HS-5 (cell line): ENCODE results near the gene DNAH14.

Source experiments
- DNase-seq: peaks from one replicate; pipeline ENCODE4 v3.0.0-alpha.2; 2012; ENCODE audit warnings: low read depth

Gene DNAH14

DNA sequence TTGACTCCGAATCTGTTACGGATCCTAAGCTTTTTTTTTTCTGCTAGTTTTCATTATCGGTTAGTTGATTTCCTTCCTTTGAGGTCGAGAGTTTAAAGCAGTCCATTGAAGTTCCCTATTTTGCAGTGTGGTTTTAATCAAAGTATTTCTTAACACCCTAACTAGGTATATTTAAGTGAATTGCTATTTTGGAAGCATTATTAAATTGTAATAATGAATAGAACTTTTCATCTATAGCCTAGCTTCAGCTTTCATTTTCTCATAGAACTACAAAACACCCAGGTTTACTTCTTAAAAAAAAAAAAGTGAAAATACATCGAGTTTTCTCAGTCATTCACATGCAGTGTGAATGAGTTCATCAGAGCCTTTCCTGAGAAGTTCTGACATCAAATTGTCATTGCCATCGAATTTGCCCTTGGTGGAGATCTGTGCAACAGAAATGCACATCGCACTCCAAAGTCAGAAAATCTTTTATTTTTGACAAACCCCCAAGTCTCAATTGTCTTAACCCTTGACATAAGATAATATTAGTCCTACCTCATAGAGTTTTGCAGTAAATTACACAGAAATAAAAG lies 499.5 kb downstream of the DNAH14 start:
- DNase-seq: no peak

- no peak for DNase-seq
Measured at GRCh38 chr1:225430301-225430700, 500.8 kb downstream of the DNAH14 start.

DNA sequence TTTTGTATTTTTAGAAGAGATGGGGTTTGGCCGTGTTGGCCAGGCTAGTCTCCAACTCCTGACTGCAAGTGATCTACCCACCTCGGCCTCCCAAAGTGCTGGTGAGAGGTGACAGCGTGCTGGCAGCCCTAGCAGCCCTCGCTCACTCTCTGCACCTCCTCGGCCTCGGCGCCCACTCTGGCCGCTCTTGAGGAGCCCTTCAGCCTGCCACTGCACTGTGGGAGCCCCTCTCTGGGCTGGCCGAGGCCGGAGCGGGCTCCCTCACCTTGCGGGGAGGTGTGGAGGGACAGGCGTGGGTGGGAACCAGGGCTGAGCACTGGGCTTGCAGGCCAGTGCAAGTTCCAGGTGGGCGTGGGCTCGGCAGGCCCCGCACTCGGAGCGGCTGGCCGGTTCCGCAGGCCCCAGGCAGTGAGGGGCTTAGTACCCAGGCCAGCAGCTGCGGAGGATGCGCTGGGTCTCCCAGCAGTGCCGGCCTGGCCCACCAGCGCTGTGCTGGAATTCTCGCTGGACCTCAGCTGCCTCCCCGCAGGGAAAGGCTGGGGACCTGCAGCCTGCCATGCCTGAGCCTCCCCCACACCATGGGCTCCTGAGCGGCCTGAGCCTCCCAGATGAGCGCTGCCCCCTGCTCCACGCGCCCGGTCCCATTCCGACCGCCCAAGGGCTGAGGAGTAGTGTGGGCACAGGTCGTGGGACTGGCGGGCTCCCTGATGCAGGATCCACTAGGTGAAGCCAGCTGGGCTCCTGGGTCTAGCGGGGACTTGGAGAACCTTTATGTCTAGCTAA lies 501.8 kb downstream of the DNAH14 start:
- DNase-seq: no peak

- DNase-seq: no peak
Measured at GRCh38 chr1:225434046-225434445, 504.6 kb downstream of the DNAH14 start.

DNA sequence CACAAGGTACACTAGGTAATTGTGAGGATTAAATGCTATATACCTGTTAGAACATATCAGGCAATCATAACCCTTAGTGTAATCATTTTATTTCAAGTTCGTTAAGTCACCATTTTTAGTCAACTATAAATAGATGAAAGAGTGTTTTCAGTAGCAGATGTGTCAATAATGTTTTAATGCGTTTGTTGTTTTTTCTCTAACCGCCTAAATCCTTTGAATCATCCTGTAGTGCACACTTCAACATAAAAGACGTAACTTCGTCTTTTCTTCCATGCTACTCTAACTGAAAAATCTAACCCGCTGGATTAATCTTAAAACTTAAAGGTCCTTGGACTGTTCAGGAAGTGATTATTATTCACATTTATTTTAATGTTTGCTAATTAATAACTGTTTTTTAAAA lies 505.6 kb downstream of the DNAH14 start:
- no peak for DNase-seq

- DNase-seq: no peak
Measured at GRCh38 chr1:225435487-225435886, 506.0 kb downstream of the DNAH14 start.

DNA sequence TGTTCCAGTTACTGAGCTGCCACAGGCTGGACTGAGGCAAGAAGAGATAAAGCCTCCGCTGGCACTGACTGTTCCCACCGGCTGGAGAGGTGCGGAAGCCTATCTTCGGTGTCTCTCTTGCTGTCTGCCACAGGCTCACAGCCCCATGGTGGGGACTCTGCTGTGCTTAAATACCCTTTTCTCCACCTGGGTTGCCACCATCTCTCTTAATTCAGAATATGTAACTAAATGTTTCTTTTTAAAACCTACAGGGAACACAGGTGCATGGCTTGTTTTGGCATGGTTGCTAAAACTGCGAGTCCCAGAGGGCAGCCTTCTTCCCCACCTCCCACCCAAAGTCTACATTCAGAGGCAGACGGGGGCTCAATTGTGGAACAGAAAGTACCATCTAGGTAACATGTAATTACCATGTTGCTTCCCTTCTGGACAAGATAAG lies 506.5 kb downstream of the DNAH14 start:
- no peak for DNase-seq

GRCh38 chr1:225437710-225438437 lies 508.4 kb downstream of the DNAH14 start:
- no peak for DNase-seq

GRCh38 chr1:225440380-225441221 lies 511.1 kb downstream of the DNAH14 start:
- no peak for DNase-seq

GRCh38 chr1:225441314-225442122 lies 512.0 kb downstream of the DNAH14 start:
- no peak for DNase-seq

GRCh38 chr1:225442123-225442505 lies 512.6 kb downstream of the DNAH14 start:
- DNase-seq: no peak

GRCh38 chr1:225445639-225446594 lies 516.4 kb downstream of the DNAH14 start:
- DNase-seq: no peak

- no peak for DNase-seq
Measured at GRCh38 chr1:225446595-225446960, 517.1 kb downstream of the DNAH14 start.

DNA sequence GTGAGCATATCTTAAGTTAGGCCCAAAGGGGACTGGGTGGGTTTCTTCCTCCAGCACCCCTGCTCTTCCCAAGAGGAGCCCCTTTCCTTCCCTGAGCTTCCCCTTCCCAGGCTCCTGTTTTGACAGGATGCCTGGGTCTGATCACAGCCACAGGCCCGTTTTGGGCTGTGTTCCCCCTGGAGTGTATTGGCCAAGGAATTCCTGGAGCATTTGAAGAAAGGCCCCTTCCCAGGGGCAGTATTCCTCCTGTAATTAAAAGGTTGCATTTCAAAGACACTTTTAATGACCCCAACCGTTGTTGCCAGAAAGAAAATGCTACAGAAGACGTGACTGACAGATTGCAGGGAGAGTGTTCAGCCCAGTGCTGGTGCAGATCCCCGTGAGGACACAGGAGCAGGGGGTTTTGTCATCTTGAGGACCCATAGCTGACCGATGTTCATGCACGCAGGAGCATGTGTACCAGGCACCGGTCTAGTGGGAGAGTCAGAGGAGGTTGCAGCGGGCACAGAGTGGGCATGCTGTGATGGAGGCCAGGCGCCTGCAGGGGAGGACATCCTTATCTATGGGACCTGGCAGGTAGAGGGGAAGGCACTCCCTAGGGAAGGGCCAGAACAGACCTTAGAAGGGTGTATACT lies 517.6 kb downstream of the DNAH14 start:
- no peak for DNase-seq

DNA sequence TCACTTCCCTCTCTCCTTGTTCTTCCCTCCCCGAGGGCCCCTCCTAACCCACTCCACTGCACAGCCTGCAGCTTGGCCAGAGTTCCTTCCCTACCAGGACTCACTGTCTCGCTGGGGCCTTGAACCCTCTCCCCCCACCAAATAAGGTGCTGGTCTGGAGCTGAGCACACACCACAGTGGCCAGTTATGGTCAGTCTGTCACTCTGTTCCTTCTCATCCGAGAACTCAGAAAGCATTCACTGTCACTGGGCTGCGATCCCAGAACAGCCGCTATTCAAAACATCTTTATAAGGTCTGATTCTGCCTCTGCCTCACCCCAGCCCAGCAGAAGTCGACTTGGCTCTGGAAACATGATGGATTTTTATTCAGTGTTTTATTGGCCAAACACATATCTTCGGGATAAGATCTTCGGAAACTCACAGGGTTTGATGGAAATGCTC lies 518.2 kb downstream of the DNAH14 start:
- no peak for DNase-seq

DNA sequence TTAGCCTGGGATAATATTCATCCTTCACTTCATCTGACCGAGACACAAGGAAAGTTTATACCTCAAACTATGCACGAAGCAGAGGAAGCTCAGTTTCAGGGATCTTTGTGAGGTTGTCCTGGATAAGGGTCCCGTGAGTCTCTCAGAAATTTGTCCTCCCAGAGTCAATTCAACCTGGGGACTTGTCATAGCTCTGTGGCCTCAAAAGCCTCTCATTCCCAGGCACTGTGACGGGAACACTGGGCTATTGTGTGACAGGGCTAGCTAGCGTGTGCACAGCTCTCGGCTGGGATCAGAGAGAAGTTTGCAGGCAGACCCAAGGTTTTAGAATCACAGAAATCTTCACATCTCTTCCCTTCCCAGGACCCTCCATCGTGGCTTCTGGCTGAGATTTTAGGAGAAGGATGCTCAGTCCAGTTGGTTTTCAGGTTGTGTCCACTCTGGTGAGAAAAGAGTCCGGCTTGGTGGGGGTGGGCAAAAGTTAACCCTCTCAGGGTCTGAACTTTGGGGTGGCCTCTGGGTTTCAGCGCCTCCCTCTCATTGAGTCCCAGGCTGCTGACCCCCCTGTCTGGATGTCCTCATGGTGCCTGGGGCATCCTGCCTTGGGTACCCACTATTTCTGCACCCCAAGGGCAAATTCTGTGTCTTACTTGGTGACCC lies 518.8 kb downstream of the DNAH14 start:
- no peak for DNase-seq
